ENCODE measurements around the gene ALG12. TPM values are rescaled to one million over a fixed set of nuclear protein-coding genes. Genes with fewer than 3 reads are reported as not detected.

The ALG12 gene
- total RNA-seq, 4 donors from 2014 or later, result 5.9 to 13.9 (median 9.2) TPM

- TF ChIP-seq CTCF (IDR thresholded peaks at IDR 0.05; ENCODE audit: low read depth), result no peak
Observed at GRCh38 chr22:49869845-49870712, 48.2 kb downstream of the ALG12 start.

DNA sequence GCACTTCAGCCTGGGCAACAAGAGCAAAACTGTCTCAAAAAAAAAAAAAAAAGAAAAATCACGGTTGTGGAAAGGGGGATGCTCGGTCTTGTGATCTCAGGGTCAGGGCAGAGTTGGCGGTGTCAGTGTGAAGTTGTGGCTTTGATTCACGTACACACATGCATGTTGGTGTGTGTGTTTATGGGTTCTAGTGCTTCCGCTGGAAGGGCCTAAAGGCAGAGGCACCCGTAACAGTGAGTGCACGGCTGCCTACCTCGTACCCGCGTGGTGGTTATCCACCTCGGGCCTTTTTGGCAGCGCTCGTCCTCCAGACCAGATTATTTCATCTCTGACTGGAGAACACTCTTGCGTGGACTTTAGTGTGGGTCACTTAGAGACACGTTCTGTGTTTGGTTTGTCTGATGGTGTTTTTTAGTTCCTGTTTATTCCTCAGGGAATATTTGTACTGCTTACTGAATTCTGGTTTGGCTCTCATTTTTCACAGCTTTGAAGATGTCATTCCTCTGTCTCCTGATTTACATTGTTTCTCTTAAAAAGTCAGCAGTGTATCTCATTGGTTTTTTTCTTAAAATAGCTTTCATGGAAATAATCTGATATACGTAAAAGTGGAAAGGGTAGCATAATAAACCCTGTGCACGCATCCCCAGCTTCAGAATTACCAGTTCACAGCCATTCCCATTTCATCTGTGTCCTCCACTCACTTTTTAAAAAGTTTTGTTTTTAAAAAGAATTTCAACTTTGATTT lies 49.0 kb downstream of the ALG12 start:
- TF ChIP-seq CTCF (IDR thresholded peaks at IDR 0.05; ENCODE audit: low read depth), result no peak

DNA sequence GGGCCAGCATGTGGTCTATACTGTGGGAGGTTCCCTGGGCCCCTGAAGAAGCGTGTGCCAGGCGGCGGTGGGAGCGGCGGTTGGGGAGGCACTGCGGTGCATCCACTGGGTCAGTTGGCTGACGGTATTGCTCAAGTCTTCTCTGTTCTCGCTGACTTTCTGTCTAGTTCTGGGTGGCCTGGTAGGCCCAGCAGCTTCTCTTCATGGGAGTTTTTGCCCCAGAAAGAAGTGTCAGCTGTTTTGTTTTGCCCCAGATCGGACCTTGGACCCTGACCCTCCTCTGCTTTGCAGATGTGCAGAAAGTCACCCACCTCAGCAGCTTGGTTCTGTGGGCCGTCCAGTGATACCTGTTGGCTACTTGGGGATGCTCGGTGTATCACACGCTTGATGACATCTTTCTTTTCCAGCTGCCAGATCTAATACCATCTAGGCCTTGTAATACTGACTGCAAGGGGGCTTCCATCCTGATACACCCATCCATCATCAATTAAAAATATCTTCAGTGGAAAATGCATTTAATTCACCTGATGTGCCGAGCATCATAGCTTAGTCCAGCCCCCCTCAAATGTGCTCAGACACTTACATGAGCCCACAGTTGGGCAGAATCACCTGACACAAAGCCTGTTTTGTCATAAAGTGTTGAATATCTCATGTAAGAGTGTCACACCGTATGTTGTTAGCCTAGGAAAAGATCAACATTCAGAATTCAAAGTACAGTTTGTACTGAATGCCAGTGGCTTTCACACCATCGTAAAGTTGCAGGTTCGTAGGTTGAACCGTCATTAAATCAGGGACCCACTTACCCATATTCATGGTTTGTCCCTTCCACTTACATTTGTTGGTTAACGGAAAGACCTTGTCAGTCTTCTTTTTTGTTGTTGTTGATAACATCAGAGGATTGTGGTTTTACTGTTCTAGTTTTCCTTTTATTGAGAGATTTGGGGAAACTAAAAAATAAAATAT lies 50.7 kb downstream of the ALG12 start:
- no peak for TF ChIP-seq CTCF (IDR thresholded peaks at IDR 0.05; ENCODE audit: low read depth)

DNA sequence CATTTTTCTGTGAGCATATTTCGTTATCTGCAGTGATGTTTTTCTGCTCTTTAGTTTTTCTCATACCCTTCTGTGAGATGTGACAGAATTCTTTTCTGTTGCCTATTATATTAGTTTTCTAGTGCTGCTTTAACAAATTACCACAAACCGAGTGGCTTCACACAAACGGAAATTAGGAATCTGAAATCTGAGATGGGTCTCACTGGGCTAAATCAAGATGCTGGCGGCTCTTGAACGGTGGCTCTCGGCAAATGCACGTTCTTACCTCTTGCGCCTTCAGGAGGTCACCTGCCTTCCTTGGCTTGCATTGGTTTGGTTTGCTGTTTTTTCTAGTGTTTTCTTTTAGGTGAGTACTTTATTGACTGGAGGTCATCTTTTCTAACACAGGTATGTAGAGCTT lies 51.6 kb downstream of the ALG12 start:
- TF ChIP-seq CTCF (IDR thresholded peaks at IDR 0.05; ENCODE audit: low read depth), result no peak

GRCh38 chr22:49866134-49866533 lies 52.1 kb downstream of the ALG12 start:
- no peak for TF ChIP-seq CTCF (IDR thresholded peaks at IDR 0.05; ENCODE audit: low read depth)

- TF ChIP-seq CTCF (IDR thresholded peaks at IDR 0.05; ENCODE audit: low read depth), result no peak
Observed at GRCh38 chr22:49865156-49865555, 53.1 kb downstream of the ALG12 start.
